ENCODE measurements around the gene CCDC174.

The CCDC174 gene

DNA sequence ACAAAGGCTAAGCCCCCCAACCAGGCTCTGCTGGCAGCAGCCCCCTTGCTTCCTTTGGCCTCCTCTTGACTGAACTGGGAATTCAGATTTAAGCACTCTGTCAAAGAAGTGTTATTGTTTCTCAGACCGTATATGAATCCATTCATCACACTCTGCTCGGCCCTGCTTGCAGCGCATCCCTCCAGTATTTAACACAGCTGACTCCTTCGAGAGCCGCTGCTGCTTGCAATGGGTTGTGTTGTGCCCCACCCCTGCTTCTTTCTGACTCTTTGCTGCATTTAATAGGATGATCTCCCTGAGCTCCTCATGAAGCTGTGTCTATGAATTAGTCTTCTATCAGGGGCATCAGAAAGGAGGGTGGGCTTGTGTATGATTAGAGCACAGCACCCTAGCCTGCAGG is 54.5 kb downstream of the CCDC174 start:
- H3K4me2 ChIP-seq, result no peak overlapping the region
- H2AFZ ChIP-seq (ENCODE audit: low read depth), result no peak overlapping the region
- no peaks in the 10 kb centered on the region for H3K4me1 ChIP-seq (ENCODE audit: low read depth, poor library complexity, severe bottlenecking)
- no peak overlapping the region for H3K27ac ChIP-seq
- H3K4me3 ChIP-seq (IDR thresholded peaks at IDR 0.05; ENCODE audit: insufficient read depth, low read depth, low read length), result no peak overlapping the region
- TF ChIP-seq, protein P1, sequence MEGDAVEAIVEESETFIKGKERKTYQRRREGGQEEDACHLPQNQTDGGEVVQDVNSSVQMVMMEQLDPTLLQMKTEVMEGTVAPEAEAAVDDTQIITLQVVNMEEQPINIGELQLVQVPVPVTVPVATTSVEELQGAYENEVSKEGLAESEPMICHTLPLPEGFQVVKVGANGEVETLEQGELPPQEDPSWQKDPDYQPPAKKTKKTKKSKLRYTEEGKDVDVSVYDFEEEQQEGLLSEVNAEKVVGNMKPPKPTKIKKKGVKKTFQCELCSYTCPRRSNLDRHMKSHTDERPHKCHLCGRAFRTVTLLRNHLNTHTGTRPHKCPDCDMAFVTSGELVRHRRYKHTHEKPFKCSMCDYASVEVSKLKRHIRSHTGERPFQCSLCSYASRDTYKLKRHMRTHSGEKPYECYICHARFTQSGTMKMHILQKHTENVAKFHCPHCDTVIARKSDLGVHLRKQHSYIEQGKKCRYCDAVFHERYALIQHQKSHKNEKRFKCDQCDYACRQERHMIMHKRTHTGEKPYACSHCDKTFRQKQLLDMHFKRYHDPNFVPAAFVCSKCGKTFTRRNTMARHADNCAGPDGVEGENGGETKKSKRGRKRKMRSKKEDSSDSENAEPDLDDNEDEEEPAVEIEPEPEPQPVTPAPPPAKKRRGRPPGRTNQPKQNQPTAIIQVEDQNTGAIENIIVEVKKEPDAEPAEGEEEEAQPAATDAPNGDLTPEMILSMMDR (conservative IDR thresholded peaks at IDR 0.05; ENCODE audit: low read depth, low read length), result no peak
- H3K79me2 ChIP-seq (ENCODE audit: insufficient read depth, low read depth), result no peaks in the 10 kb centered on the region
- H3K36me3 ChIP-seq (ENCODE audit: insufficient read depth), result no peaks in the 10 kb centered on the region
- no peaks in the 10 kb centered on the region for H4K20me1 ChIP-seq (ENCODE audit: insufficient read depth)
- H3K9ac ChIP-seq, result no peak overlapping the region
- no peaks in the 10 kb centered on the region for H3K27me3 ChIP-seq (ENCODE audit: insufficient read depth, low read depth)

DNA sequence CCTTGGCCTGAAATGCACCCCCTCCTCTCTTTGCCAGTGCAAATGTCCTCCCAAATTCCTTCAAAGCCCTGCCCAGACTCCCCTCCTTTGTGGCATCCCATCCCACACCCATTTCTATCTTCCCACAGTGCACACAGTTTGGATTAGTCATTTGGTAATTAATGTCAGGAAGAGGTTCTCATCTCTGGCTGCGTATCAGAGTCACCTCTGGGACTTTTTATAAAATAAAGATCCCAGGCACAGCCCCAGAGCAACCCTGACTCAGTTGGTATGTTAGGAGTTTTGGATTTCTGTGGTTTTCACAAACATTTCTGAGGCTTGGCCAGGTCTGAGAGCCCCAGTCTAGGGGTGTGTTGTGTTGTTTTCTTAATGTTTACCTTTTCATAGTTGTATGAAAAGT is 65.0 kb downstream of the CCDC174 start:
- Histone ChIP-seq H3K27ac (no peak overlapping the region), H2AFZ (ENCODE audit: low read depth) (no peak overlapping the region), H3K27me3 (ENCODE audit: insufficient read depth, low read depth) (no peaks in the 10 kb centered on the region), H3K4me1 (ENCODE audit: low read depth, poor library complexity, severe bottlenecking) (no peaks in the 10 kb centered on the region), H3K4me3 (IDR thresholded peaks at IDR 0.05; ENCODE audit: insufficient read depth, low read depth, low read length) (no peak overlapping the region), H3K4me2 (no peak overlapping the region), H3K9ac (no peak overlapping the region), H3K36me3 (ENCODE audit: insufficient read depth) (no peaks in the 10 kb centered on the region), H4K20me1 (ENCODE audit: insufficient read depth) (no peaks in the 10 kb centered on the region), H3K79me2 (ENCODE audit: insufficient read depth, low read depth) (no peaks in the 10 kb centered on the region)
- TF ChIP-seq, protein P1 (conservative IDR thresholded peaks at IDR 0.05; ENCODE audit: low read depth, low read length), result no peak

DNA sequence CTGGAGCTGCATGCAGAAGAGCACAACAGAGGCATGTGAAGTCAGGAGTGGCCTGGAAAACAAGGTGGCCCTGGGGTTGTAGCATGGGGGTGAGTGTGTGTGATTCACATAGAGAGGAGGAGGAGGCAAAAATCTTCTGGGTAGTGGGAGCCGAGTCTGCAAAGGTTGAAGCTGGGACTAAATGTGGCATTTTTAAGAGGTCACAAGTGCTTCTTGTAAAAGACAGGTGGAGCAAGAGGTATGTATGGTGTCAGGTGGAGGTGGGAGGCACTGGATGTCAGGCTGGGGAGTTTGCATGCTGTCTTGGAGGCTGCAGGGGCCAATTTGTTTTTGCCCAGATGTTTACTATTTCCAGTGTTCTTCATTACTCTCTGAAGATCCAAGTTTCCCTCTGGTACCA is 65.7 kb downstream of the CCDC174 start:
- Histone ChIP-seq H4K20me1 (ENCODE audit: insufficient read depth) (no peaks in the 10 kb centered on the region), H2AFZ (ENCODE audit: low read depth) (no peak overlapping the region), H3K4me3 (IDR thresholded peaks at IDR 0.05; ENCODE audit: insufficient read depth, low read depth, low read length) (no peak overlapping the region), H3K9ac (no peak overlapping the region), H3K4me2 (no peak overlapping the region), H3K27me3 (ENCODE audit: insufficient read depth, low read depth) (no peaks in the 10 kb centered on the region), H3K36me3 (ENCODE audit: insufficient read depth) (no peaks in the 10 kb centered on the region), H3K79me2 (ENCODE audit: insufficient read depth, low read depth) (no peaks in the 10 kb centered on the region), H3K4me1 (ENCODE audit: low read depth, poor library complexity, severe bottlenecking) (no peaks in the 10 kb centered on the region), H3K27ac (no peak overlapping the region)
- TF ChIP-seq, protein P1 (conservative IDR thresholded peaks at IDR 0.05; ENCODE audit: low read depth, low read length), result no peak

- no peak overlapping the region for H3K9ac ChIP-seq
- H3K4me2 ChIP-seq, result no peak overlapping the region
- H3K79me2 ChIP-seq (ENCODE audit: insufficient read depth, low read depth), result no peaks in the 10 kb centered on the region
- no peaks in the 10 kb centered on the region for H3K36me3 ChIP-seq (ENCODE audit: insufficient read depth)
- no peak overlapping the region for H3K27ac ChIP-seq
- TF ChIP-seq, protein P1 (conservative IDR thresholded peaks at IDR 0.05; ENCODE audit: low read depth, low read length), result no peak
- no peak overlapping the region for H2AFZ ChIP-seq (ENCODE audit: low read depth)
- no peaks in the 10 kb centered on the region for H3K27me3 ChIP-seq (ENCODE audit: insufficient read depth, low read depth)
- H3K4me1 ChIP-seq (ENCODE audit: low read depth, poor library complexity, severe bottlenecking), result no peaks in the 10 kb centered on the region
- H3K4me3 ChIP-seq (IDR thresholded peaks at IDR 0.05; ENCODE audit: insufficient read depth, low read depth, low read length), result no peak overlapping the region
- no peaks in the 10 kb centered on the region for H4K20me1 ChIP-seq (ENCODE audit: insufficient read depth)
These were observed 67.0 kb downstream of the CCDC174 start for GRCh38 chr3:14718539-14718938.
